CD14-positive monocyte (primary cell): Measurements from ENCODE around the gene C1QTNF3. TPM values are rescaled to one million over a fixed set of nuclear protein-coding genes. Genes with fewer than 3 reads are reported as not detected.
"Not testable (repeated sequence)": the region's sequence is repeated elsewhere in the genome, so short reads cannot be mapped to it uniquely, and the experiment has no call there.

Source experiments
- DNase-seq, 3 donors: peaks; one replicate each; pipeline ENCODE4 v3.0.0-alpha.2; 2011 to 2022
- H2AFZ ChIP-seq: 2 replicates; pipeline ENCODE4 v1.6.0; 2012; ENCODE audit warnings: mild to moderate bottlenecking, low read depth, low read length, inconsistent platforms; ENCODE audit not compliant: insufficient read depth, poor library complexity, severe bottlenecking
- H3K27ac ChIP-seq, 2 donors: 1 replicate in 1 of 2; 2 replicates in 1 of 2; pipeline ENCODE4 v1.5.1; 2012 to 2013; ENCODE audit warnings: low read length in 2 of 2, control low read depth in 1 of 2, inconsistent platforms in 1 of 2, low read depth in 1 of 2, mild to moderate bottlenecking in 1 of 2
- H3K27me3 ChIP-seq, 2 donors: one replicate each; pipeline versions ENCODE4 v1.6.0 to v1.6.1; 2011 to 2013; ENCODE audit warnings: low read length in 2 of 2; ENCODE audit not compliant: control insufficient read depth in 2 of 2, insufficient read depth in 2 of 2
- H3K36me3 ChIP-seq, 2 donors: replicated peaks in 1 of 2; 1 replicate in 1 of 2; 2 replicates in 1 of 2; pipeline versions ENCODE4 v1.5.1 to v1.6.1; 2012 to 2013; ENCODE audit warnings: low read length in 2 of 2, control low read depth in 1 of 2, inconsistent platforms in 1 of 2, mild to moderate bottlenecking in 1 of 2; ENCODE audit not compliant: insufficient read depth in 2 of 2, control insufficient read depth in 1 of 2
- H3K4me1 ChIP-seq, 2 donors: 1 replicate in 1 of 2; 2 replicates in 1 of 2; pipeline versions ENCODE4 v1.5.1 to v1.6.1; 2012 to 2013; ENCODE audit warnings: low read length in 2 of 2, control low read depth in 1 of 2, inconsistent platforms in 1 of 2, mild to moderate bottlenecking in 1 of 2, moderate library complexity in 1 of 2; ENCODE audit not compliant: insufficient read depth in 2 of 2, control insufficient read depth in 1 of 2
- H3K4me2 ChIP-seq: replicated peaks from 2 replicates; pipeline ENCODE3; 2012; ENCODE audit warnings: low read length, moderate library complexity, mild to moderate bottlenecking; ENCODE audit not compliant: poor library complexity, severe bottlenecking; ENCODE audit errors: extremely low read depth
- H3K4me3 ChIP-seq, 3 experiments: fragments of 200-600 bp in 1 of 3; sonication (generic) in 1 of 3; replicated peaks in 1 of 3; 1 replicate in 2 of 3; 2 replicates in 1 of 3; pipeline ENCODE4 v1.5.1; 2011 to 2013; ENCODE audit warnings: low read length in 3 of 3, mild to moderate bottlenecking in 3 of 3, control low read depth in 2 of 3, low read depth in 2 of 3, inconsistent platforms in 1 of 3, moderate library complexity in 1 of 3
- H3K79me2 ChIP-seq: 2 replicates; pipeline ENCODE4 v1.6.0; 2012; ENCODE audit warnings: mild to moderate bottlenecking, control low read depth, inconsistent platforms, low read length, moderate library complexity; ENCODE audit not compliant: insufficient read depth
- H3K9ac ChIP-seq: 2 replicates; pipeline ENCODE4 v1.6.0; 2017; ENCODE audit warnings: low read length, mild to moderate bottlenecking; ENCODE audit not compliant: insufficient read depth, poor library complexity, severe bottlenecking
- H3K9me3 ChIP-seq, 2 donors: replicated peaks in 1 of 2; 1 replicate in 1 of 2; 2 replicates in 1 of 2; pipeline versions ENCODE4 v1.5.1 to v1.6.1; 2012 to 2013; ENCODE audit warnings: low read length in 2 of 2, control low read depth in 1 of 2; ENCODE audit not compliant: control insufficient read depth in 1 of 2, insufficient read depth in 1 of 2
- H4K20me1 ChIP-seq: 2 replicates; pipeline ENCODE4 v1.6.0; 2012; ENCODE audit warnings: mild to moderate bottlenecking, low read length, control low read depth, moderate library complexity; ENCODE audit not compliant: insufficient read depth
- H3K27ac Mint-ChIP-seq, 7 donors: one replicate each; pipeline ENCODE4 v1.8.0; 2020; ENCODE audit warnings: mild to moderate bottlenecking in 7 of 7, mixed read lengths in 7 of 7, moderate library complexity in 6 of 7, inconsistent platforms in 2 of 7
- H3K27me3 Mint-ChIP-seq, 3 donors: one replicate each; pipeline ENCODE4 v1.8.0; 2021 to 2022; ENCODE audit warnings: low read depth in 3 of 3, mild to moderate bottlenecking in 3 of 3, mixed read lengths in 3 of 3, moderate library complexity in 3 of 3, inconsistent platforms in 1 of 3
- H3K36me3 Mint-ChIP-seq, 2 donors: one replicate each; pipeline ENCODE4 v1.8.0; 2020; ENCODE audit warnings: mixed read lengths in 2 of 2, inconsistent platforms in 1 of 2, mild to moderate bottlenecking in 1 of 2
- H3K4me1 Mint-ChIP-seq: one replicate; pipeline ENCODE4 v1.8.0; 2020; ENCODE audit warnings: mild to moderate bottlenecking, mixed read lengths
- H3K4me3 Mint-ChIP-seq, 2 donors: one replicate each; pipeline ENCODE4 v1.8.0; 2020; ENCODE audit warnings: mild to moderate bottlenecking in 2 of 2, mixed read lengths in 2 of 2, moderate library complexity in 1 of 2
- H3K9me3 Mint-ChIP-seq, 7 donors: one replicate each; pipeline ENCODE4 v1.8.0; 2020 to 2022; ENCODE audit warnings: mixed read lengths in 7 of 7, mild to moderate bottlenecking in 6 of 7, moderate library complexity in 6 of 7, inconsistent platforms in 2 of 7
- CTCF ChIP-seq: fragments of 200-600 bp; IDR thresholded peaks from one replicate; pipeline ENCODE4 v1.8.0; 2022; ENCODE audit warnings: antibody characterized with exemption, mild to moderate bottlenecking
- WGBS: methylation state at CpG from one replicate; pipeline ENCODE4 v1.1.5; 2013; ENCODE audit warnings: missing lambda C conversion rate; ENCODE audit not compliant: insufficient coverage; 5-methylcytosine and 5-hydroxymethylcytosine counted together
- intact Hi-C, 2 donors: fragments of 100-400 bp; cut with micrococcal nuclease; formaldehyde crosslinking; loops; one replicate each; pipeline versions ENCODE4 v1.15.0 to v1.15.1; 2023
- polyA minus RNA-seq: library from RNA; depleted of rRNA, polyadenylated mRNA; stranded (reverse); fragments of >200 nt; gene quantifications from 2 replicates; pipeline ENCODE4 v1.2.3, GENCODE V29; 2012
- polyA plus RNA-seq, 3 donors: library from polyadenylated mRNA; depleted of rRNA in 1 of 3; unstranded in 2 of 3; stranded (reverse) in 1 of 3; fragments of 300-500 nt in 2 of 3; fragments of >200 nt in 1 of 3; fragmentation: Illumina TruSeq in 2 of 3; gene quantifications; 1 replicate in 2 of 3; 2 replicates in 1 of 3; pipeline ENCODE4 v1.2.3, GENCODE V29; 2012 to 2021
- total RNA-seq, 12 experiments: library from RNA in 1 of 12; stranded (reverse) in 1 of 12; fragments of 120-200 nt in 1 of 12; gene quantifications; one replicate each; pipeline ENCODE4 v1.2.4 and lab custom pipeline; 2013 to 2026; ENCODE audit warnings: mixed read lengths in 6 of 12, inconsistent platforms in 1 of 12

The C1QTNF3 gene
- total RNA-seq (2013): 1.2 TPM
- 1 to 10 TPM in 1 of 3 donors, not detected in 2; 1.5 TPM for polyA plus RNA-seq
- 0.14 and 0.48 TPM in 2 replicates for polyA minus RNA-seq
- 0 to 1.8 (median 0.50) reads per million in 11 experiments for total RNA-seq (lab: John Stamatoyannopoulos, UW)

- H3K27ac ChIP-seq: no peak within 1 kb of the TSS
- no peaks in the 10 kb centered on the region for H3K27me3 ChIP-seq
- no peaks in the 10 kb centered on the region for H3K79me2 ChIP-seq
- intact Hi-C loops: no loop called here
- H3K27ac Mint-ChIP-seq: peak within 1 kb of the TSS in 2 of 7 donors; percentile 9 to 29
- H4K20me1 ChIP-seq: no peaks in the 10 kb centered on the region
- no peak within 1 kb of the TSS for H2AFZ ChIP-seq
- DNase-seq: no peak
- WGBS: 62% methylated on average over 2 of the region's 10 CpGs
- no peak within 1 kb of the TSS for H3K9ac ChIP-seq
- no peak for TF ChIP-seq CTCF
- no peak within 1 kb of the TSS for H3K4me2 ChIP-seq
- no peaks in the 10 kb centered on the region for H3K36me3 ChIP-seq
- H3K9me3 Mint-ChIP-seq: peaks cover 0 to 5% (median 0%) of the 10 kb centered on the region in 7 donors
- H3K4me3 ChIP-seq: no peak within 1 kb of the TSS
- peak within 1 kb of the TSS in 1 of 2 donors; percentile 33 for H3K4me3 Mint-ChIP-seq
- H3K4me1 ChIP-seq: peaks cover 20 to 23% of the 10 kb centered on the region in 2 donors
- H3K9me3 ChIP-seq: no peaks in the 10 kb centered on the region
- no peaks in the 10 kb centered on the region for H3K27me3 Mint-ChIP-seq
- H3K36me3 Mint-ChIP-seq: no peaks in the 10 kb centered on the region
- H3K4me1 Mint-ChIP-seq: peaks cover 23% of the 10 kb centered on the region
These were observed at the start of gene C1QTNF3 for GRCh38 chr5:34043099-34043876. Gene C1QTNF3, minus strand, starts transcription at chr5:34043213. Its CDS starts 88 bp downstream, at chr5:34043125.

GRCh38 chr5:34091039-34091438 lies 48.0 kb upstream of the C1QTNF3 start:
- H2AFZ ChIP-seq, DNase-seq, H3K9me3 Mint-ChIP-seq, H4K20me1 ChIP-seq, H3K4me3 ChIP-seq, H3K27me3 ChIP-seq, H3K9ac ChIP-seq, H3K4me3 Mint-ChIP-seq, H3K4me2 ChIP-seq, H3K79me2 ChIP-seq, intact Hi-C loops, H3K27ac ChIP-seq, H3K27ac Mint-ChIP-seq, H3K9me3 ChIP-seq, H3K4me1 Mint-ChIP-seq, H3K36me3 Mint-ChIP-seq, H3K27me3 Mint-ChIP-seq, H3K4me1 ChIP-seq, H3K36me3 ChIP-seq: not testable (repeated sequence)
- WGBS: 100% methylated on average over 1 of the region's 7 CpGs

- H3K4me1 Mint-ChIP-seq, H3K4me3 Mint-ChIP-seq, H3K9me3 Mint-ChIP-seq, DNase-seq, H3K27ac ChIP-seq, H3K27me3 ChIP-seq, H3K27me3 Mint-ChIP-seq, H3K27ac Mint-ChIP-seq, H4K20me1 ChIP-seq, H3K4me1 ChIP-seq, H3K79me2 ChIP-seq, intact Hi-C loops, H3K9me3 ChIP-seq, H3K36me3 ChIP-seq, H3K4me2 ChIP-seq, H3K4me3 ChIP-seq, H2AFZ ChIP-seq, H3K36me3 Mint-ChIP-seq, H3K9ac ChIP-seq: not testable (repeated sequence)
- WGBS: no CpG with 5 or more reads among the region's 3 CpGs
These were observed 46.8 kb upstream of the C1QTNF3 start for GRCh38 chr5:34089802-34090201.

- H3K4me3 ChIP-seq, DNase-seq, H3K27ac Mint-ChIP-seq, H3K27me3 ChIP-seq, H3K4me2 ChIP-seq, H4K20me1 ChIP-seq, H2AFZ ChIP-seq, H3K27ac ChIP-seq, H3K27me3 Mint-ChIP-seq, H3K79me2 ChIP-seq, H3K4me3 Mint-ChIP-seq, H3K9ac ChIP-seq, H3K4me1 ChIP-seq, H3K9me3 Mint-ChIP-seq, H3K9me3 ChIP-seq, H3K36me3 ChIP-seq, H3K4me1 Mint-ChIP-seq, intact Hi-C loops, H3K36me3 Mint-ChIP-seq: not testable (repeated sequence)
- WGBS: no CpG with 5 or more reads among the region's 3 CpGs
These were observed 44.7 kb upstream of the C1QTNF3 start for GRCh38 chr5:34087728-34088127.
